Subcutaneous adipose tissue (tissue), 4 donors: ENCODE results near the gene CDKN1C. TPM values are rescaled to one million over a fixed set of nuclear protein-coding genes. Genes with fewer than 3 reads are reported as not detected.

Source experiments
- CTCF ChIP-seq: fragments of 450-650 bp; IDR thresholded peaks from one replicate; pipeline ENCODE4 v1.5.1; 2016; ENCODE audit warnings: low read depth, mild to moderate bottlenecking, control low read depth, antibody characterized with exemption, moderate library complexity
- total RNA-seq, 4 donors: library from RNA; depleted of rRNA; stranded (reverse); fragments of >200 nt; gene quantifications; one replicate each; pipeline ENCODE4 v1.1.0, GENCODE V29; 2016

CDKN1C gene
- total RNA-seq, 4 donors from 2014 or later, result 73.3 to 347 (median 166) TPM

- TF ChIP-seq CTCF, result no peak
Observed at GRCh38 chr11:2926611-2927051, 41.1 kb upstream of the CDKN1C start.

- no peak for TF ChIP-seq CTCF
Observed at GRCh38 chr11:2924821-2925675, 39.5 kb upstream of the CDKN1C start.

- TF ChIP-seq CTCF, result no peak
Observed at GRCh38 chr11:2924381-2924780, 38.8 kb upstream of the CDKN1C start.

GRCh38 chr11:2923446-2924375 is 38.1 kb upstream of the CDKN1C start:
- no peak for TF ChIP-seq CTCF

GRCh38 chr11:2922655-2923054 is 37.1 kb upstream of the CDKN1C start:
- no peak for TF ChIP-seq CTCF

GRCh38 chr11:2921742-2922493 is 36.3 kb upstream of the CDKN1C start:
- TF ChIP-seq CTCF, result no peak
